ENCODE results near the gene RHO.

Gene RHO

GRCh38 chr3:129532261-129532660, 3.8 kb downstream of the RHO start:
- CTCF ChIA-PET, result no interaction called here
- no peak for DNase-seq (ENCODE audit: extremely low spot score)
- POLR2A ChIA-PET, result no interaction called here
- TF ChIP-seq SP1 (IDR thresholded peaks at IDR 0.05), result no peak
- no peak for TF ChIP-seq FOXK2 (IDR thresholded peaks at IDR 0.05)
- no peak for TF ChIP-seq HDGF (IDR thresholded peaks at IDR 0.05; ENCODE audit: borderline replicate concordance)
- no peak for TF ChIP-seq L3MBTL2 (conservative IDR thresholded peaks at IDR 0.05)
- no peak for TF ChIP-seq NFRKB (IDR thresholded peaks at IDR 0.05)
- no peak for TF ChIP-seq PKNOX1 (IDR thresholded peaks at IDR 0.05)
- no peak for TF ChIP-seq FOXA1 (IDR thresholded peaks at IDR 0.05)
- no peak for TF ChIP-seq ELF4 (IDR thresholded peaks at IDR 0.05)
- no peak for TF ChIP-seq CTBP1 (IDR thresholded peaks at IDR 0.05; ENCODE audit: borderline replicate concordance)
- TF ChIP-seq ZNF384 (IDR thresholded peaks at IDR 0.05), result no peak
- no peak for TF ChIP-seq FOXM1 (IDR thresholded peaks at IDR 0.05; ENCODE audit: borderline replicate concordance)
- no peak for TF ChIP-seq SUZ12 (IDR thresholded peaks at IDR 0.05)
- no peak for TF ChIP-seq ARNT (IDR thresholded peaks at IDR 0.05)
- TF ChIP-seq BHLHE40 (IDR thresholded peaks at IDR 0.05; ENCODE audit: borderline replicate concordance), result no peak
- TF ChIP-seq TARDBP (IDR thresholded peaks at IDR 0.05), result no peak
- TF ChIP-seq LEF1 (IDR thresholded peaks at IDR 0.05; ENCODE audit: borderline replicate concordance), result no peak

GRCh38 chr3:129533406-129533805, 5.0 kb downstream of the RHO start:
- no peak for TF ChIP-seq L3MBTL2 (conservative IDR thresholded peaks at IDR 0.05)
- TF ChIP-seq FOXA1 (IDR thresholded peaks at IDR 0.05), result no peak
- TF ChIP-seq SUZ12 (IDR thresholded peaks at IDR 0.05), result no peak
- no peak for TF ChIP-seq PKNOX1 (IDR thresholded peaks at IDR 0.05)
- TF ChIP-seq HDGF (IDR thresholded peaks at IDR 0.05; ENCODE audit: borderline replicate concordance), result no peak
- no peak for TF ChIP-seq CTBP1 (IDR thresholded peaks at IDR 0.05; ENCODE audit: borderline replicate concordance)
- TF ChIP-seq ARNT (IDR thresholded peaks at IDR 0.05), result no peak
- no peak for TF ChIP-seq ZNF384 (IDR thresholded peaks at IDR 0.05)
- ChIA-PET POLR2A (no interaction called here), CTCF (no interaction called here)
- no peak for DNase-seq (ENCODE audit: extremely low spot score)

GRCh38 chr3:129534428-129535027, 6.1 kb downstream of the RHO start:
- no peak for TF ChIP-seq L3MBTL2 (conservative IDR thresholded peaks at IDR 0.05)
- TF ChIP-seq LEF1 (IDR thresholded peaks at IDR 0.05; ENCODE audit: borderline replicate concordance), result no peak
- no peak for TF ChIP-seq FOXA1 (IDR thresholded peaks at IDR 0.05)
- TF ChIP-seq ZNF384 (IDR thresholded peaks at IDR 0.05), result no peak
- TF ChIP-seq ELF4 (IDR thresholded peaks at IDR 0.05), result no peak
- no peak for TF ChIP-seq ARNT (IDR thresholded peaks at IDR 0.05)
- no peak for TF ChIP-seq CTBP1 (IDR thresholded peaks at IDR 0.05; ENCODE audit: borderline replicate concordance)
- TF ChIP-seq HDGF (IDR thresholded peaks at IDR 0.05; ENCODE audit: borderline replicate concordance), result no peak
- no peak for TF ChIP-seq FOXK2 (IDR thresholded peaks at IDR 0.05)
- no peak for TF ChIP-seq SP1 (IDR thresholded peaks at IDR 0.05)
- no peak for TF ChIP-seq SUZ12 (IDR thresholded peaks at IDR 0.05)
- no peak for TF ChIP-seq TARDBP (IDR thresholded peaks at IDR 0.05)
- TF ChIP-seq FOXM1 (IDR thresholded peaks at IDR 0.05; ENCODE audit: borderline replicate concordance), result no peak
- no peak for TF ChIP-seq PKNOX1 (IDR thresholded peaks at IDR 0.05)
- no peak for TF ChIP-seq NFRKB (IDR thresholded peaks at IDR 0.05)
- TF ChIP-seq BHLHE40 (IDR thresholded peaks at IDR 0.05; ENCODE audit: borderline replicate concordance), result no peak
- DNase-seq (ENCODE audit: extremely low spot score), result no peak
- ChIA-PET POLR2A (interaction anchor here (0.6 kb wide), 1 partner anchor 8 kb away, joined by 3 read pairs; no protein-coding TSS in a partner anchor), CTCF (no interaction called here)

GRCh38 chr3:129535075-129535474, 6.6 kb downstream of the RHO start:
- no peak for DNase-seq (ENCODE audit: extremely low spot score)
- CTCF ChIA-PET, result no interaction called here
- POLR2A ChIA-PET, result interaction anchor here (0.6 kb wide), 1 partner anchor 9 kb away, joined by 3 read pairs; no protein-coding TSS in a partner anchor
- TF ChIP-seq SP1 (IDR thresholded peaks at IDR 0.05), result no peak
- TF ChIP-seq ELF4 (IDR thresholded peaks at IDR 0.05), result no peak
- TF ChIP-seq FOXK2 (IDR thresholded peaks at IDR 0.05), result no peak
- TF ChIP-seq TARDBP (IDR thresholded peaks at IDR 0.05), result no peak
- no peak for TF ChIP-seq BHLHE40 (IDR thresholded peaks at IDR 0.05; ENCODE audit: borderline replicate concordance)
- TF ChIP-seq NFRKB (IDR thresholded peaks at IDR 0.05), result no peak
- TF ChIP-seq ARNT (IDR thresholded peaks at IDR 0.05), result no peak
- TF ChIP-seq PKNOX1 (IDR thresholded peaks at IDR 0.05), result no peak
- TF ChIP-seq ZNF384 (IDR thresholded peaks at IDR 0.05), result no peak
- no peak for TF ChIP-seq FOXM1 (IDR thresholded peaks at IDR 0.05; ENCODE audit: borderline replicate concordance)
- no peak for TF ChIP-seq FOXA1 (IDR thresholded peaks at IDR 0.05)
- TF ChIP-seq CTBP1 (IDR thresholded peaks at IDR 0.05; ENCODE audit: borderline replicate concordance), result no peak
- no peak for TF ChIP-seq LEF1 (IDR thresholded peaks at IDR 0.05; ENCODE audit: borderline replicate concordance)
- TF ChIP-seq SUZ12 (IDR thresholded peaks at IDR 0.05), result no peak
- TF ChIP-seq L3MBTL2 (conservative IDR thresholded peaks at IDR 0.05), result no peak
- no peak for TF ChIP-seq HDGF (IDR thresholded peaks at IDR 0.05; ENCODE audit: borderline replicate concordance)

- ChIA-PET CTCF (no interaction called here), POLR2A (no interaction called here)
- DNase-seq (ENCODE audit: extremely low spot score), result no peak
- TF ChIP-seq ZNF384 (IDR thresholded peaks at IDR 0.05) (no peak), NFRKB (IDR thresholded peaks at IDR 0.05) (no peak), TARDBP (IDR thresholded peaks at IDR 0.05) (no peak), FOXA1 (IDR thresholded peaks at IDR 0.05) (no peak), SP1 (IDR thresholded peaks at IDR 0.05) (no peak)
Measured at GRCh38 chr3:129536374-129536667, 7.9 kb downstream of the RHO start.
